GM18873 (cell line): ENCODE data around the gene KISS1.

ENCODE experiments used
- ATAC-seq: cut with Tn5 transposase; IDR thresholded peaks from one replicate; pipeline ENCODE4 v1.9.1; 2021; ENCODE audit warnings: mild to moderate bottlenecking, moderate library complexity, moderate number of reproducible peaks; ENCODE audit not compliant: unreplicated experiment, low FRiP score

KISS1 gene

DNA sequence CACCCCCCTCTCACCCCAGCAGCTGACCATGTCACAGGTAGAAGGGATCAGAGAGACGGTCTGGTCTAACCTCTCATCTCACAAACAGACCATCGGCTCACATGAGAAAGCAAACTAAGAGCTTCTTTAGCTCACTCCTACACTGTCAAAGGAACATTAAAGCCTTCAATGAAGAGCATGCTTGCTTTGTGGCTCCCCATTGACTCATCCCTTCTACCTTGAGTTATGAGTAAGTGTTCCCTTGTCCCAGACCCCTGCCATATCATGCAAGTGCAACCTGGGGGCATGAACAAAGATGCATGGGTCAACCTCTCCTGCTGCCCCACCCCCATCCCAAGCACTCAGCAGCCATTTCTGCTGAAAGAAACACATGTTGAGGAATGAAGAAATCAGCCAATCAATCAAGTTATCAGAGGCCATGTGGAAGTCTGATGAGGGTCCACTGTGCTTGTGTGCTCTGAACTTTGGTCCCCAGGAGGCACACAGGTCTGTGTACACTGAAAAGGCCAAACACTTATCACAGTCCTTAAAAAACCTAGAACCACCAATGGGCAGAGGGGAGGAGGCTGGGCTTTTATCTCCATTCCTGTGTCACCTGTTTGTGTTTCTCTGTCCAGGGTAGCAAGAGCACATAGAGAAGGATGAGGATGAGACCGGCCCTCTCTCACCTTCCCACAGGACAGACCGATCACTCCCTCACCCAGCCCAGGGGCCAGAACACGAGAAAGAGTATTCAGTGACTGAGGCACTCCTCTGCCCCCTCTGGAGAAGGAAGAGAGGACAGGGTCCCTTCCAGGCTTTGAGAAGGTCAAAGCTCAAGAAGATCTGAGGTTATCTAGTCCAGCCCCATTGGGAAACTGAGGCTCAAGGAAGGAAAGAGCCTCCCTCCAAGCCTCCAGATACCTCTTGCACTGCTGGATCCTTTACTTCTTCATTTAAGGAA, 54.0 kb downstream of the KISS1 start:
- no peak for ATAC-seq

DNA sequence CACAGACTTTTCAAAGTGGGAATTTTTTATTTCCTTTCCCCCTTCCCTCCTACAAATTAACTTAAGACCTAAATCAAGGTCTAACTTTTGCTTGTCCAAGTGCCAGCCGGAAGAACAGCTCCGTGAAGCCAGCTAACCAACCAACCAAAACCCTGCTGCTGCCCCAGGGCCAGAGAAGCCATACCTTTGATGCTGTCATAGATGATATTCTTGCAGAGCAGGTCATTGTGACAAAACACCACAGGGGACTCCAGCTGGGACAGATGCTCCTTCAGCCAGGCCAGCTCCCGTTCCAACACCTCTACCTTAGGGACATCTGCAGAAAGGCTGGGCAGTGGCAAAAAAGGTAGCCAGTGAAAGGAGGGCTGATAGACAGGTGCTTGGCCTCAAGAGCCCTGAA, 55.2 kb downstream of the KISS1 start:
- no peak for ATAC-seq
